Lung (tissue), 10 donors: ENCODE data around the gene POTEG. TPM values are rescaled to one million over a fixed set of nuclear protein-coding genes. Genes with fewer than 3 reads are reported as not detected.
"Not testable (repeated sequence)": the region's sequence is repeated elsewhere in the genome, so short reads cannot be mapped to it uniquely, and the experiment has no call there.

Experiments
- ATAC-seq: fragments of 200-7000 bp; cut with Tn5 transposase; one replicate; pipeline ENCODE4 v1.9.1; 2020; ENCODE audit warnings: moderate number of reproducible peaks; ENCODE audit not compliant: insufficient read depth, low FRiP score
- DNase-seq, 3 donors: peaks; one replicate each; pipeline ENCODE4 v3.0.0-alpha.2; 2013 to 2017
- H3K27ac ChIP-seq, 2 donors: one replicate each; pipeline ENCODE4 v1.5.1; 2013; ENCODE audit warnings: mild to moderate bottlenecking in 2 of 2, moderate library complexity in 2 of 2, control low read depth in 1 of 2, inconsistent platforms in 1 of 2, low read depth in 1 of 2, low read length in 1 of 2
- H3K27me3 ChIP-seq, 3 donors: one replicate each; pipeline ENCODE4 v1.5.1; 2013; ENCODE audit warnings: low read length in 2 of 3; ENCODE audit not compliant: control insufficient read depth in 3 of 3, insufficient read depth in 3 of 3
- H3K36me3 ChIP-seq, 4 donors: one replicate each; pipeline ENCODE4 v1.5.1; 2013; ENCODE audit warnings: low read length in 4 of 4, mild to moderate bottlenecking in 1 of 4, moderate library complexity in 1 of 4; ENCODE audit not compliant: control insufficient read depth in 4 of 4, insufficient read depth in 4 of 4
- H3K4me1 ChIP-seq, 5 donors: one replicate each; pipeline ENCODE4 v1.5.1; 2013; ENCODE audit warnings: low read length in 5 of 5, mild to moderate bottlenecking in 2 of 5, moderate library complexity in 1 of 5; ENCODE audit not compliant: control insufficient read depth in 5 of 5, insufficient read depth in 5 of 5
- H3K4me3 ChIP-seq: one replicate; pipeline ENCODE4 v1.5.1; 2013; ENCODE audit warnings: mild to moderate bottlenecking, control low read depth, moderate library complexity
- H3K9ac ChIP-seq, 2 donors: one replicate each; pipeline ENCODE4 v1.5.1; 2013; ENCODE audit warnings: low read length in 2 of 2, control low read depth in 1 of 2; ENCODE audit not compliant: insufficient read depth in 1 of 2
- H3K9me3 ChIP-seq, 4 donors: one replicate each; pipeline ENCODE4 v1.5.1; 2013; ENCODE audit warnings: low read length in 3 of 4, mild to moderate bottlenecking in 1 of 4, moderate library complexity in 1 of 4; ENCODE audit not compliant: control insufficient read depth in 4 of 4, insufficient read depth in 3 of 4
- WGBS, 2 donors: extraction: QIAGEN DNeasy Blood & Tissue Kit; methylation state at CpG; one replicate each; pipeline ENCODE4 v1.1.7; 2013; 5-methylcytosine and 5-hydroxymethylcytosine counted together
- polyA plus RNA-seq, 2 donors: library from polyadenylated mRNA; stranded (reverse); fragments of 200-250 nt; gene quantifications; one replicate each; pipeline ENCODE4 v1.2.1, GENCODE V29; 2013
- total RNA-seq, 2 donors: library from RNA; depleted of rRNA in 1 of 2; stranded (reverse); fragments of >200 nt in 1 of 2; gene quantifications; one replicate each; pipeline ENCODE4 v1.2.1, GENCODE V29; 2014 to 2021
- donor health status: Bipolar disorder and iron deficiency.
- donor health status: healthy.
- donor health status: DM: yes; HTN: yes; CAD: no.

POTEG gene
- total and polyA plus RNA-seq, 4 donors = not detected

DNA sequence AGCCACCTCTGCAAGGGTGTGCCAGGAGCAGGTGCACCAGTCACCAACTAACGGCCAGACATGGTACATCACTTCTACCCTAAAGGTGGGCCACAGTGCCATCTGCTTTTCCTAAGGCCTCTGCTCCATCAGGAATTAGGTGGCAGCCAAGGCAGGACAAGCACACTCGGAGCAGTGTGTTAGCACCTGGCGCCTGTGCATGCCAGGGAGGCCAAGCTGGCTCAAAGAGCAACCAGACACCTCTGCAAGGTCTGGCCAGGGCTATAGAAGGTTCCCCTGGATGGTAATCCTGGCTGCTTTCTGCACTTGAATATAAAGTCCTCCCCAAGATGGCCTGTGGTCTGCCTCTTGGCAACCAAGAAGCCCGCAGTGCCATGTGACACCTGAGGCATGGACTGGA is 45.4 kb downstream of the POTEG start:
- not testable (repeated sequence) for H3K4me1 ChIP-seq, ATAC-seq, H3K27ac ChIP-seq, H3K36me3 ChIP-seq, H3K9ac ChIP-seq, H3K4me3 ChIP-seq, H3K9me3 ChIP-seq, DNase-seq, H3K27me3 ChIP-seq
- WGBS, 2 donors = 69 to 78% methylated on average over 2 to 3 of the region's 4 CpGs

DNA sequence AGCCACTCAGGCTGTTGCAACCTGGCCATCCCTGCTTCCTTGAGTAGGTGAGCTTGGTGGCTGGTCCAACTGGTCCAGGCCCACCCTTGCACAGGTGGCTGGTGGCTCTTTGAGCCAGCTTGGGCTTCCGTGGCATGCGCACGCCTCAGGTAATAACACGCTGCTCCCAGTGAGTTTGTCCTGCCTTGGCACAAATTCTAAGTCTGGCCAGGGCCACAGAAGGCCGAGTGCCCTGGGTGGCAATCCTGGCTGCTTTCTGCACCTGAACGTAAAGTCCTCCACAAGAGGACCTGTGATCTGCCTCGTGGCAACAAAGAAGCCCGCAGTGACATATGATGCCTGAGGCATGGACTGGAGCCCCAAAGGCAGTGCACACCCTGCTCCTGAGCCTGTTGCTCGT is 47.1 kb downstream of the POTEG start:
- H3K27me3 ChIP-seq, H3K4me3 ChIP-seq, DNase-seq, H3K36me3 ChIP-seq, H3K27ac ChIP-seq, ATAC-seq, H3K9me3 ChIP-seq, H3K9ac ChIP-seq, H3K4me1 ChIP-seq: not testable (repeated sequence)
- 74 to 79% methylated on average over 9 of the region's 9 CpGs for WGBS, 2 donors

DNA sequence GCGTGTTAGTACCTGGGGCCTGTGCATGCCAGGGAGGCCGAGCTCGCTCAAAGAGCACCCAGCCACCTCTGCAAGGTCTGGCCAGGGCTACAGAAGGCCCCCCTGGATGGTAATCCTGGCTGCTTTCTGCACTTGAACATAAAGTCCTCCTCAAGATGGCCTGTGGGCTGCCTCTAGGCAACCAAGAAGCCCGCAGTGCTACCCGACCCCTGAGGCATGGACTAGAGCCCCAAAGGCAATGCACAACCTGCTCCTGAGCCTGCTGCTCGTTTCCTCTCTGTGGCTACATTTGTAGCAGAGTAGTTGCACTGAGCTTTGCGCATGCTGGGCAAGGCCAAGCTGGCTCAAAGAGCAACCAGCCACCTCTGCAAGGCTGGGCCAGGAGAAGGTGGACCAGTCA is 47.8 kb downstream of the POTEG start:
- ATAC-seq, H3K27me3 ChIP-seq, DNase-seq, H3K9me3 ChIP-seq, H3K4me3 ChIP-seq, H3K27ac ChIP-seq, H3K9ac ChIP-seq, H3K36me3 ChIP-seq, H3K4me1 ChIP-seq: not testable (repeated sequence)
- WGBS, 2 donors = 57 to 74% methylated on average over 3 to 4 of the region's 7 CpGs

DNA sequence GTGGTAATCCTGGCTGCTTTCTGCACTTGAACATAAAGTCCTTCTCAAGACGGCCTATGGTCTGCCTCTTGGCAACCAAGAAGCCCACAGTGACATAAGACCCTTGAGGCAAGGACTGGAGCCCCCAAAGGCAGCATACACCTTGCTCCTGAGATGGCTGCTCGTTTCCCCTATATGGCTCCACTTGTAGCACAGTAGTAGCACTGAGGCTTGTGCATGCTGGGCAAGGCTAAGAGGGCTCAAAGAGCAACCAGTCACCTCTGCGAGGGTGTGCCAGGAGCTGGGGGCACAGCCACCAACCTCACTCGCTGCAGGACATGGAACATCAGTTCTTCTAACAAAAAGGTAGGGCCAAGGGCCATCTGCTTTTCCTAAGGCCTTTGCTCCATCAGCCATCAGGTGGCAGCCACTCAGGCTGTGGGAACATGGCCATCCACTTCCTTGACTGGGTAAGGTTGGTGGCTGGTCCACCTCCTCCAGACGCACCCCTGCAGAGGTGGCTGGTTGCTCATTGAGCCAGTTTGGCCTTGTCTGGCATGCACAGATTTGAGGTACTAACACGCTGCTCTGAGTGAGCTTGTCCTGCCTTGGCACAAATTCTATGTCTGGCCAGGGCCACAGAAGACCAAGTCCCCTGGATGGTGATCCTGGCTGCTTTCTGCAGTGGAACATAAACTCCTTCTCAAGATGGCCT is 49.9 kb downstream of the POTEG start:
- WGBS, 2 donors = 52 to 84% methylated on average over 2 to 3 of the region's 6 CpGs
- not testable (repeated sequence) for H3K27me3 ChIP-seq, H3K9me3 ChIP-seq, H3K9ac ChIP-seq, ATAC-seq, DNase-seq, H3K4me3 ChIP-seq, H3K27ac ChIP-seq, H3K4me1 ChIP-seq, H3K36me3 ChIP-seq

DNA sequence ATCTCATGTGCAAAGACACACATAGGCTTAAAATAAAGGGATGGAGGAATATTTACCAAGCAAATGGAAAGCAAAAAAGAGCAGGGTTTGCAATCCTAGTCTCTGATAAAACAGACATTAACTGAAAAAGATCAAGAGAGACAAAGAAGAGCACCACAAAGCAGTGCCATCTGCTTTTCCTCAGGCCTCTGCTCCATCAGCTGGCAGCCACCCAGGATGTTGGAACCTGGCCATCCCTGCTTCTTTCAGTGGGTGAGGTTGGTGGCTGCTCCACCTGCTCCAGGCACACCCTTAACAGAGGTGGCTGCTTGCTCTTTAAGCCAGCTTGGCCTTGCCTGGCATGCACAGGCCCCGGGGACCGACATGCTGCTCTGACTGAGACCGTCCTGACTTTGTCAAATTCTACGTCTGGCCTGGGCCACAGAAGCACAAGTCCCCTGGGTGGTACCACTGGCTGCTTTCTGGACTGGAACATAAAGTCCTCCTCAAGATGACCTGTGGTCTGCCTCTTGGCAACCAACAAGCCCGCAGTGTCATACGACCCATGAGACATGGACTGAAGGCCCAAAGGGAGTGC is 51.0 kb downstream of the POTEG start:
- H3K9me3 ChIP-seq, H3K27me3 ChIP-seq, H3K4me1 ChIP-seq, H3K27ac ChIP-seq, H3K36me3 ChIP-seq, H3K9ac ChIP-seq, ATAC-seq, H3K4me3 ChIP-seq, DNase-seq: not testable (repeated sequence)
- WGBS, 2 donors = no CpG with 5 or more reads among the region's 6 CpGs

DNA sequence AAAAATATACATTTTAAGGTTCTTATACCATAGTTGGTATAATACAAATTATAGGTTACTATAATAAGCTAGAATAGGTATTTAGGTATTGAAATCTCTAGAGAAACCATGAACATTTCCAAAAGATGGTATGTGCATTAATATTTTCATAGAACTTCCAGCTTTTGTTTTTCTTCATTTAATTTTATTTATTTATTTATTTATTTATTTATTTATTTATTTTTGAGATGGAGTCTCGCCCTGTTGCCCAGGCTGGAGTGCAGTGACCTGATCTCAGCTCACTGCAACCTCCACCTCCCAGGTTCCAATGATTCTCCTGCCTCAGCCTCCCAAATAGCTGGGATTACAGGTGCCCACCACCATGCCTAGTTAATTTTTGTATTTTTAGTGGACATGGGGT is 54.0 kb downstream of the POTEG start:
- WGBS, 2 donors = 43 to 44% methylated on average over 1 of the region's 1 CpG

DNA sequence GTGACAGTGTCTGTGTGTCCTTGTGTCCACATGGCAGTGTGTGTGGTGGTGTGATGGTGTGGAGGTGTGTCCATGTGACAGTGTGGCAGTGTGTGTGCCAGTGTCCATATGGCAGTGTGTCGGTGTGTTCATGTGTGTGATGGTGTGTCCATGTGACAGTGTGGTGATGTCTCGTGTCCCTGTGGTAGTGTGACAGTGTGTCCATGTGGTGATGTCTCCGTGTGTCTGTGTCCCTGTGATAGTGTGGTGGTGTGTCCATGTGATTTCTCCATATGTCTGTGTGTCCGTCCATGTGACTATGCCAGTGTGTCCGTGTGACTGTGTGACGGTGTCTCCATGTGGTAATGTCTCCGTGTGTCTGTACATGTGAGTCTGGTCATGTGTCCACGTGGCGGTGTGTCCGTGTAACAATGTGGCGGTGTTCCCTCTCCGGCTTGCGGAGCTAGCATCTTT is 59.7 kb downstream of the POTEG start:
- 86% methylated on average over 13 of the region's 13 CpGs for WGBS, 2 donors
- not testable (repeated sequence) for H3K27me3 ChIP-seq, H3K4me1 ChIP-seq, H3K36me3 ChIP-seq, H3K9ac ChIP-seq, H3K9me3 ChIP-seq, H3K4me3 ChIP-seq, ATAC-seq, H3K27ac ChIP-seq, DNase-seq

More for the DNA sequence above, 54.0 kb downstream of the POTEG start:
- H3K9me3 ChIP-seq, H3K4me3 ChIP-seq, DNase-seq, H3K4me1 ChIP-seq, H3K9ac ChIP-seq, H3K27me3 ChIP-seq, H3K36me3 ChIP-seq, H3K27ac ChIP-seq, ATAC-seq: not testable (repeated sequence)

DNA sequence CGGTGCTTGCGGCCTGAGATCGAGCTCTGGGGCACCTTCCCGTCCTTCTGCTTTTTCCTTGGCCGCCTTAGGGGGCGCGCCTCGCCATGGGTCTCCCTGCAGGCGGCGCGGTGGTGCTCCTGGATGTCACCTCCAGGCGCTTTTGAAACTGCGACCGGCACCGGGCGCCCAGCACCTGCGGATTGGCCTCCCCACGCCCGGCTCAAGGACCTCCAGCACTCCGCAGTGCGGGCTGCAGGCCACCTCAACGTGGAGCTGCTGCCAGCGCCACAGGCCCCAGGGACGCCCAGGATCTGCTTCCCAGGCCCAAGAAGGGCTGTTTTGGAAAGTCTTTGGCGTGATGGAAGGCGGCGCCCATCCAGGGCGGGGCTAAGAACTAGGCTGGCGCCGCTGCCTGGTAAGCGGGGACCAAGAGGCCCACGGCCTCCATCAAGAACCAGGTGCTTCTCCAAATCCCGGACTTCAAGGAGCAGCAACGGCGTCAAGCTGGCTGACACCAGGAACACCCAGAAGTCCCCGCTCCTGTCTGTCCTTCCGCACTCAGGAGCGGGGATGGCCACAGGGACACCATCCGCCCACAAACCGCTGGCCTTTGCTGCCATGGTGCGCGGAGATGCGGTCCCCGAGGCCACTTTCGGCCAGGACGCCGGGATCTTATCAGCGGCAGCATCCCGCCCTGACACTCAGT is 61.2 kb downstream of the POTEG start:
- not testable (repeated sequence) for H3K4me1 ChIP-seq, H3K36me3 ChIP-seq, H3K9me3 ChIP-seq, H3K9ac ChIP-seq, H3K4me3 ChIP-seq, ATAC-seq, H3K27me3 ChIP-seq, H3K27ac ChIP-seq
- DNase-seq = peak in 1 of 3 donors; percentile 10
- WGBS, 2 donors = 65 to 70% methylated on average over 49 of the region's 49 CpGs
